NCI-H2196 (cell line): Measurements from ENCODE around the gene RCBTB1.
A peak's percentile ranks its signal among the peaks of the same experiment; 100 is the strongest.
"Not testable (repeated sequence)": the region's sequence is repeated elsewhere in the genome, so short reads cannot be mapped to it uniquely, and the experiment has no call there.

ENCODE experiments used
- DNase-seq: peaks from one replicate; lab custom pipeline; 2025; ENCODE audit not compliant: unreplicated experiment; lab: John Stamatoyannopoulos, UW

RCBTB1 gene

DNA sequence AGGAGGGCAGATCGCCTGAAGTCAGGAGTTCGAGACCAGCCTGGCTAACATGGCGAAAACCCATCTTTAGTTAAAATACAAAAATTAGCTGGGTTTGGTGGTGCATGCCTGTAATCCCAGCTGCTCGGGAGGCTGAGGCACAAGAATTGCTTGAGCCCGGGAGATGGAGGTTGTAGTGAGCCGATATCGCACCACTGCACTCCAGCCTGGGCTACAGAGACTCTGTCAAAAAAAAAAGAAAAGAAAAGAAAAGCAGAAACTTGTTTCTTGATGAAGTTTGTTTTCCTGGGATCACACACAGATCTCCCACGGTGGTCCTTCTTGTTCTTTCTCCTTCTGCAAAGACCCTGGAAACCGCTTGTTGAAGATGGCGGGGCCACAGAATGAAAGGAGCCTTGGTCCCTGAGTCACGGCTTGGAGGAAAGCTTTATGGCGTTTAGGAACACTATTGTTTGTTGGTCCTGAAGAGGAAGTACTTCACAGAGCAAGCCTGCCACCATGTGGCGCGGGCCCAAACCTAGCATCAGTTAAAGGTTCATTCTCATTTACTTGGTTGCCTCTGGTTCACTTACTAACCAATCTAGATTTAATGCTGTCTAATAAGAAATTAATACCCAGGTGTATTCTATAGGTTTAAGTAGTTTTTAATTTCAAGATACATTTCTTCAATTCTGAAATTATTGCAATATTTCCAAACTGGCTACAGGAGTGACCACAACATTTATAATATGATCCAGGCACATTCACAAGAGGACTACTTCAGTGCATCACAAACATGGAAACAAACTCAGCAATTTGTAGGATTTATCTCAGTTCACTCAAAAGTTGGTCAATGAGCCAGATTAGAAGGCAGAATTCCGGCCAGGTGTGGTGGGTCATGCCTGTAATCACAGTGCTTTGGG, 21.6 kb upstream of the RCBTB1 start:
- DNase-seq: peak; percentile 69

DNA sequence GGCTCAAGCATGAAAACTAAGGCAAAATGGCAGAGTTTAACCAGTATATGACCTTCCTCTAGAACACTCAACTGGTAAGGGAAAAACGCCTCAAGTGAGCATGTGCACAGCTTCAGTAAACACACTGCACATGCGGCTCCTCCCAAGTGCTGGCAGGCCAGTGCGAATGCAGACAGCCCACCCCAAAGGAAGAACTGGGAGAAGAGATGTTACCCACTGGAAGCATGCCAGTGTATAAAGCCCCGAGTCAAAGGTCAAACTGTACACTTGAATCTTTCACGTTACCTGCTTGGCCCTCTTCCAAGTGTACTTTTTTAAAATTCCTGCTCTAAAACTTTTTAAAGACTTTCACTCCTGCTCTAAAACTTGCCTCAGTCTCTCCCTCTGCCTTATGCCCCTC, 19.2 kb upstream of the RCBTB1 start:
- no peak for DNase-seq

GRCh38 chr13:49602615-49603014, 17.3 kb upstream of the RCBTB1 start:
- DNase-seq: not testable (repeated sequence)

GRCh38 chr13:49602005-49602404, 16.6 kb upstream of the RCBTB1 start:
- no peak for DNase-seq

- no peak for DNase-seq
These were observed 11.8 kb upstream of the RCBTB1 start for GRCh38 chr13:49597043-49597641.

DNA sequence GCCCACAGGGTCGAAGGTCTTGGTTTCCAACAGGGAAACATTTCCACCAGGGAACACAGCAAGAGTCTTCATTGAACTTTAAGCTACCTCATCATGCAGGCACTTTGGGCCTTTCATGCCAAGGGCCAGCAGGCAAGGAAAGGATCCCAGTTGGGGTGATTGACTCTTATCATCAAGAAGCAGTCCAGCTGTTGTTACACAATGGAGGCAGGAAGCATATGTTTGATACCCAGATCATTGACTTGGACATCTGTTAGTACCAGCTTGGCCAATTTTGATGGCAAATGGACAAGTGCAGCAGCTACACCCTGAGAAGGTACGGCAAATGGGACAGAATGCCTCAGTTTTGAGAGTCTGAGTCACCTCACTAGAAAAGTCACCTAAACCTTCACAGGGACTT, 10.9 kb upstream of the RCBTB1 start:
- DNase-seq: no peak

DNA sequence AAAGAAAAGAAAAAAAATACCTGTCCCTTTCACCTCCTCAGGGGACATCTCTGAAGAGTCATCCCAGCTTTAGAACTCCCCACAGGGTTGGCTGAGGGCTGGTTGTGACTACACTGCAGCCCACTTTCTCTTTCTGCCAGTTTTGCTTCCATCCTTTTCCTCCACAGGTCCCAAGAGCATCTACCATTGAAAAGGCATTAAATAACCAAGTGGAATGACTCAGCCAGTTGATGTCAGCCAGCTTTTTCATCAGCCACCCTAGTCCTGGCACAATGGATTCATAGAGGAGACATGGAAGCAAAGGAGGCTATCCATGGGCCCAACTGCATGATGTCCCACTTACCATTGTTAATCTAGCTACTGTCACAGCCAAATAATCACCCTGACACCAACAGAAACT, 9.2 kb upstream of the RCBTB1 start:
- no peak for DNase-seq

DNA sequence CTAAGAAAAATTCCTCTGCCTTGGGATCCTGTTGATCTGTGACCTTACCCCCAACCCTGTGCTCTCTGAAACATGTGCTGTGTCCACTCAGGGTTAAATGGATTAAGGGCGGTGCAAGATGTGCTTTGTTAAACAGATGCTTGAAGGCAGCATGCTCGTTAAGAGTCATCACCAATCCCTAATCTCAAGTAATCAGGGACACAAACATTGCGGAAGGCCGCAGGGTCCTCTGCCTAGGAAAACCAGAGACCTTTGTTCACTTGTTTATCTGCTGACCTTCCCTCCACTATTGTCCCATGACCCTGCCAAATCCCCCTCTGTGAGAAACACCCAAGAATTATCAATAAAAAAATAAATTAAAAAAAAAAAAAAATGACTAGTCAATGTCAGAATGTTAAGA, 8.5 kb upstream of the RCBTB1 start:
- not testable (repeated sequence) for DNase-seq

- DNase-seq: not testable (repeated sequence)
These were observed 5.4 kb upstream of the RCBTB1 start for GRCh38 chr13:49590714-49591113.

DNA sequence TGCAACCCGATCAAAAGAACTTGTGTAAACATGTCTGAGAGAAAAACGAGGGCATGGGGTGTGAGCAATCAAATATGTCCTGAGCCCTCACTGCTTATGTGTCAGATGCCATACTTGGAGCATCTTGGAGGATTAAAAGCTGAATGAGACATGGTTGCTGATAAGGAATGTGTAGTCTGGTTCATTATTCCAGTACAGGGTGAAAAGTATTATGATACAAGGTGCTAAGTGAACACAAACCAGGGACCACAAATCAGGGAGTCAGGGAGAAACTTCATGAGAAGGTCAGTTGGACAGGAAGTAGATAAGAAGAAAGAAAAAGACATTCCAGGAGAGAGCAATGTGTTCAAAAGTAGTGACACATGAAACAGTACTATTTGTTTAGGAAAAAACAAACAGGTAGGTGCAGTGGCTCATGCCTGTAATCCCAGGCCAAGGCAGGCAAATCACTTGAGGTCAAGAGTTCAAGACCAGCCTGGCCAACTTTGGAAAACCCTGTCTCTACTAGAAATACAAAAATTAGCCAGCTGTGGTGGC, 2.0 kb upstream of the RCBTB1 start:
- no peak for DNase-seq

GRCh38 chr13:49586717-49587116, 1.4 kb upstream of the RCBTB1 start:
- DNase-seq: no peak

- DNase-seq: no peak
These were observed 581 bp downstream of the RCBTB1 start for GRCh38 chr13:49584771-49585182.

DNA sequence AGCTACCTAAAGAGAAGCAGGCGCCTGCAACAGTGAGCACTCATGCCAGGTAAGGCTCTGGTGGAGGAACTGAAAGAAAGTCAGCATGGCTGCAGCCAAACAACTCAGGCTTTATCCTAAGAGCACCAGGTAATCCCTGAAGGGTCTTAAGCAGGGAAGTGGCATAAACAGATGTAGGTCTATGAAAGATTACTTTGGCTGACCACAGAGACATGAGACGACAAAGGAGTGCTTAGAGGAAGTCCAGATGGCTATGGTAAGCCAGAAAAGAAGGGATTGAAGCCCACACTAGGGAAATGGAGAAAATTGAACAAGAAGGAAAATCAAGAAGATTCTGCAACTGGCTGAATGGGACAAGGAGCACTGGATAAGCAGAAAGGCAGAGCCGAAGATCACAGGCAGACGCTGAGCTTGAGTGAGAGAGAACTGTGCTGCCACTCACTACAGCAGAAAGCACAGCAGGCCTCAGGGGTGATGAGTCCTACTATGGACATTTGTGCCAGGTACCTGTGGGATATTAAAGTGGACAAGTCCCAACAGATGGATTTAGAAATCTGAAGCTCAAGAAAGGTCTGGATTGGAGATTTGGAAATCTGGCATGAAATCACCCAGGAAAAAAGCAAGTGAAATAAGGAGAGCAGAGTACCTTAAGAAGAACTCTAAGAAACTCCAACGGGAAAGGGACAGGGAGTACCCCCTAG, 4.2 kb downstream of the RCBTB1 start:
- DNase-seq: no peak

GRCh38 chr13:49579501-49579900, 5.9 kb downstream of the RCBTB1 start:
- DNase-seq: no peak

DNA sequence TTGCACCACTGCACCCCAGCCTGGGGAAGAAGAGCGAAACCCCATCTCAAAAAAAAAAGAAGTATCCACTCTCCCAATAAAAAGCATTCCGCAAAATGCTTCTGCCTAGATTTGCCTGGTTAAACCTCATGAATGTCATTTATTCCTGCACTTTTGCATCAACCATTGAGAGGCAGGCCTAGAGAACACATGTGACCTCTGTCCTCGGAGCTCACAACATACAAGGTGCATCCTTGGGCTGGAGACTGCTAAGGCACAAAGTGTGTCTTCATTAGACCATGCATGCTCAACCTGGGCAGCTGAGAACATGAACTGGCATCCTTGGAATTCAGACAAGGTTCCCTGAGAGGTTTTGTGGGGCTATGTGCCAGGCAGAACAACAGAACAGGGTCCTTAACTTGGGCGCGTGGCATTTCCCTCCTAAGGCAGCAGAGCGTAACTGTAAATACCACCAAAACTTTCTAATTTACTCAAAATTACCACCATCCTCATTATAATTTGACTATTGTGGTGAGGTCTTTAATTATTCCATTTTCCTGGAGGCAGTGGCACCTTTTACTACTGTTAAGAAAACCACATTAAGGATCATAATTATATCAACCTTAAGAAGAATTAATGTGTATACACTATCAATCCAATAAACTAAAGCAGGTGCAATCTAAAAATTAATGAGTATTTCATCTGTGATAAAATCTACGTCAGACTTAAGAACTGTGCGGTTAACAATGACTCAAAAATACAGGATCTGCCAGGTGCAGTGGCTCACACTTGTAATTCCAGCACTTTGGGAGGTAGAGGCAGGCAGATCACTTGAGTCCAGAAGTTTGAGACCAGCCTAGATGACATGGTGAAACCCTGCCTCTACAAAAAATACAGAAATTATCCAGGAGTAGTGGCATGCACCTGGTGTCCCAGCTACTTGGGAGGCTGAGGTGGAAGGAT, 13.8 kb downstream of the RCBTB1 start:
- no peak for DNase-seq

GRCh38 chr13:49569993-49570689, 15.2 kb downstream of the RCBTB1 start:
- DNase-seq: peak; percentile 2

DNA sequence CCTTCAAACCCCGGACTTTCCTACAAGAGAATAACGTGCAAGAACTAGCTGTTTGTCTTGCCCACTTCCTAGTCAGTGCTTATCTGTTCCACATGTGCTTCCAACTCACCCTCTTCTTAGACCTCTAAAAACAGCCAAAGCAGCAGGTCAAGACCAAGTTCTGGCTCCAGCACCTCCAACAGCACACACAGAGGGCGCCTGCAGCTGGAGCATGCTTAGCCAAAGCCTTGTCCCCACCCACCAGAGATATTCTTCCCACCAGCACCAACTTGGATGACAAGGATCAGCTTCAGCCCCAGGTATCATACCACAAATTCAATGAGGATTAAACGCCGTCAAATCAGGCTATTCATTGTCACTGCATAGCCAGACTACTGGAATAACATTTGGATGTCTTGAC, 17.9 kb downstream of the RCBTB1 start:
- DNase-seq: no peak

DNA sequence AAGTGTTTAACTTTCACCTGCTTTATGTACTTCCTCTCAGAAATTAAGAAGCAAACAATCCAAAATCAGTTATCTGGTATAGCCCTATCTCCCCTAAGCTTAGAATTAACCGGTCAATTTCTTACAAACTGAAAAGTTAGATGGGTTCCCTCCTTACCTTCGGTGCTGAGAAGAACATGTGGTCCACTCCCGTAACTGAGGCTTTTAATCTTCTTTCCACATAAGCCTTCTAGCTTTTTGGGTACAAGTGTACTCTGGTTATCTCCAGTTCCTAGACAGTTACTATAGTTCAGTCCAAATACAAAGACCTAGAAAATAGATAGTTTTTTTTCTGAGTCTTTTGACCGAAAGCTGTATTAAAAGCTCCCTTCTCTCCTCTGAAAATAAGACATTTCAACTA, 18.9 kb downstream of the RCBTB1 start:
- DNase-seq: no peak

DNA sequence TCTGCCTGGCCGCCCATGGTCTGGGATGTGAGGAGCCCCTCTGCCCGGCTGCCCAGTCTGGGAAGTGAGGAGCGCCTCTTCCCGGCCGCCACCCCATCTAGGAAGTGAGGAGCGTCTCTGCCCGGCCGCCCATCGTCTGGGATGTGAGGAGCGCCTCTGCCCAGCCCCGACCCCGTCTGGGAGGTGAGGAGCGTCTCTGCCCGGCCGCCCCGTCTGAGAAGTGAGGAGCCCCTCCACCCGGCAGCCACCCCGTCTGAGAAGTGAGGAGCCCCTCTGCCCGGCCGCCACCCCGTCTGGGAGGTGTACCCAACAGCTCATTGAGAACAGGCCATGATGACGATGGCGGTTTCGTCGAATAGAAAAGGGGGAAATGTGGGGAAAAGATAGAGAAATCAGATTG, 19.9 kb downstream of the RCBTB1 start:
- DNase-seq: not testable (repeated sequence)

- no peak for DNase-seq
These were observed 21.8 kb downstream of the RCBTB1 start for GRCh38 chr13:49563516-49563915.
